B cell (primary cell): ENCODE measurements around the gene RNGTT. TPM values are rescaled to one million over a fixed set of nuclear protein-coding genes. Genes with fewer than 3 reads are reported as not detected.

Experiments used
- ATAC-seq: fragments of 200-7000 bp; cut with Tn5 transposase; one replicate; pipeline ENCODE4 v1.10.0; 2021; ENCODE audit warnings: low read depth, mild to moderate bottlenecking, moderate number of reproducible peaks, moderate library complexity
- CTCF ChIA-PET: fragments of 350-600 bp; sonication (Branson Sonifier 250); formaldehyde crosslinking; loops from one replicate; lab custom pipeline; 2021; ENCODE audit warnings: antibody characterized with exemption, inconsistent platforms; lab: Charles Lee
- POLR2A ChIA-PET: fragments of 350-600 bp; sonication (Branson Sonifier 250); formaldehyde crosslinking; loops from one replicate; lab custom pipeline; 2021; ENCODE audit warnings: antibody characterized with exemption; lab: Charles Lee
- DNase-seq: peaks from one replicate; pipeline ENCODE4 v3.0.0; 2013
- H2AFZ ChIP-seq: 2 replicates; pipeline ENCODE4 v1.6.1; 2012; ENCODE audit warnings: mild to moderate bottlenecking, low read depth, low read length; ENCODE audit not compliant: insufficient read depth, poor library complexity, severe bottlenecking
- H3K27ac ChIP-seq, 2 donors: 1 replicate in 1 of 2; 2 replicates in 1 of 2; pipeline ENCODE4 v1.5.1; 2012 to 2013; ENCODE audit warnings: low read length in 2 of 2, mild to moderate bottlenecking in 2 of 2, moderate library complexity in 1 of 2
- H3K27me3 ChIP-seq, 4 experiments: fragments of 200-600 bp in 1 of 4; sonication (generic) in 1 of 4; replicated peaks in 1 of 4; 1 replicate in 2 of 4; 2 replicates in 2 of 4; pipeline versions ENCODE4 v1.6.1 to v1.7.0; 2013 to 2016; ENCODE audit warnings: low read length in 3 of 4, mild to moderate bottlenecking in 2 of 4, mixed read lengths in 1 of 4, moderate library complexity in 1 of 4; ENCODE audit not compliant: insufficient read depth in 4 of 4, control insufficient read depth in 3 of 4; ENCODE audit errors: control extremely low read depth in 1 of 4
- H3K36me3 ChIP-seq, 2 experiments: replicated peaks in 1 of 2; 1 replicate in 1 of 2; 2 replicates in 1 of 2; pipeline versions ENCODE4 v1.6.1 to v1.7.1; 2013; ENCODE audit warnings: low read length in 1 of 2; ENCODE audit not compliant: insufficient read depth in 2 of 2, control insufficient read depth in 1 of 2; ENCODE audit errors: control extremely low read depth in 1 of 2, extremely low read depth in 1 of 2
- H3K4me1 ChIP-seq, 2 donors: fragments of 200-600 bp in 1 of 2; sonication (generic) in 1 of 2; 1 replicate in 1 of 2; 2 replicates in 1 of 2; pipeline versions ENCODE4 v1.5.1 to v1.6.1; 2013 to 2017; ENCODE audit warnings: low read length in 2 of 2; ENCODE audit not compliant: control insufficient read depth in 2 of 2, insufficient read depth in 2 of 2
- H3K4me2 ChIP-seq: replicated peaks from 2 replicates; pipeline ENCODE3; 2012; ENCODE audit warnings: mild to moderate bottlenecking, low read depth, low read length; ENCODE audit not compliant: poor library complexity, severe bottlenecking
- H3K4me3 ChIP-seq, 5 experiments: fragments of 200-600 bp in 1 of 5; sonication (generic) in 1 of 5; 1 replicate in 3 of 5; 2 replicates in 2 of 5; pipeline versions ENCODE4 v1.5.1 to v1.7.0; 2011 to 2016; ENCODE audit warnings: low read length in 4 of 5, mild to moderate bottlenecking in 4 of 5, low read depth in 2 of 5, control low read depth in 1 of 5, moderate library complexity in 1 of 5; ENCODE audit not compliant: insufficient read depth in 1 of 5; ENCODE audit errors: control extremely low read depth in 1 of 5, extremely low read depth in 1 of 5
- H3K79me2 ChIP-seq: fragments of 200-600 bp; sonication (generic); one replicate; pipeline ENCODE4 v1.6.0; 2016; ENCODE audit warnings: low read length; ENCODE audit not compliant: control insufficient read depth, insufficient read depth
- H3K9ac ChIP-seq: fragments of 200-600 bp; sonication (generic); 2 replicates; pipeline ENCODE4 v1.6.1; 2017; ENCODE audit warnings: mild to moderate bottlenecking, low read length, moderate library complexity
- H3K9me3 ChIP-seq, 3 donors: one replicate each; pipeline versions ENCODE4 v1.6.1 to v1.7.1; 2013; ENCODE audit warnings: low read length in 2 of 3; ENCODE audit not compliant: control insufficient read depth in 2 of 3, insufficient read depth in 1 of 3; ENCODE audit errors: control extremely low read depth in 1 of 3
- H4K20me1 ChIP-seq: 2 replicates; pipeline ENCODE4 v1.6.0; 2012; ENCODE audit warnings: mild to moderate bottlenecking, low read length; ENCODE audit not compliant: insufficient read depth, control insufficient read depth, poor library complexity, severe bottlenecking
- H3K27ac Mint-ChIP-seq: one replicate; pipeline ENCODE4 v1.8.0; 2021; ENCODE audit warnings: mixed read lengths
- H3K27me3 Mint-ChIP-seq: one replicate; pipeline ENCODE4 v1.8.0; 2021; ENCODE audit warnings: mixed read lengths
- H3K4me1 Mint-ChIP-seq: one replicate; pipeline ENCODE4 v1.8.0; 2021; ENCODE audit warnings: mixed read lengths
- H3K4me3 Mint-ChIP-seq: one replicate; pipeline ENCODE4 v1.8.0; 2021; ENCODE audit warnings: mixed read lengths
- H3K9me3 Mint-ChIP-seq: one replicate; pipeline ENCODE4 v1.8.0; 2022; ENCODE audit warnings: mixed read lengths; ENCODE audit not compliant: insufficient read depth
- EZH2 ChIP-seq: IDR thresholded peaks from 2 replicates; pipeline ENCODE4 v1.6.1; 2012; ENCODE audit warnings: borderline replicate concordance, low read depth, mild to moderate bottlenecking, moderate library complexity, low read length; ENCODE audit not compliant: insufficient read depth, poor library complexity, severe bottlenecking
- WGBS: methylation state at CpG from one replicate; pipeline ENCODE4 v1.1.5; 2013; ENCODE audit warnings: missing lambda C conversion rate; ENCODE audit not compliant: insufficient coverage; 5-methylcytosine and 5-hydroxymethylcytosine counted together
- intact Hi-C: fragments of 100-400 bp; cut with micrococcal nuclease; formaldehyde crosslinking; loops from one replicate; pipeline ENCODE4 v1.10.0; 2022
- polyA plus RNA-seq: library from polyadenylated mRNA; depleted of rRNA; stranded (reverse); fragments of >200 nt; gene quantifications from 2 replicates; pipeline ENCODE4 v1.2.3, GENCODE V29; 2012
- total RNA-seq, 2 donors: library from RNA; stranded (reverse); fragments of 120-200 nt in 1 of 2; gene quantifications; 1 replicate in 1 of 2; 2 replicates in 1 of 2; pipeline versions ENCODE4 v1.2.3 to v1.2.4, GENCODE V29; 2013 to 2022
- TF ChIP-seq, protein P1 (sequence below): fragments of 200-600 bp; IDR thresholded peaks from one replicate; pipeline ENCODE4 v1.8.0; 2022; ENCODE audit warnings: antibody characterized with exemption, mild to moderate bottlenecking

Gene RNGTT
- total and polyA plus RNA-seq, 2 donors (not counting 1 experiment from before 2014, with no cell fraction given), result 10.8 to 29.1 TPM

DNA sequence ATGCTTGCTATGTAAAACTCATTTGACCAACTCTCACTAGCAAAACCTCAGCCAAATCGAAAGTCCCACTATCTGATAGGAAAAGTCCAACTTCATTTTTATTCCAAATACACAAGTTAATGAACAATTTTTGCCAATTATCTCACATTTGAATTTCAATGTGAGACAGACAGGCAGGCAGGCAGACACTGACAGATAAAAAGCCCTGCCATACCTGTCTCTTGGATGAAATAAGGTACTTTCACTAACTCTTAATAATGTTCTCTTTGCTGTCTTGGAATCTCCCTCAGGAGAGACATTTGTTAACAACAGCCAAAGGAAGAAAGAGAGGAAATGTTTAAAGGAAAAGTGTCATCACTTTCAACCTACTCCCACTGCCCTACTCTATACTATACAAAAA lies 82.0 kb downstream of the RNGTT start:
- Histone ChIP-seq H2AFZ (no peak overlapping the region), H3K4me1 (no peaks in the 10 kb centered on the region), H4K20me1 (no peaks in the 10 kb centered on the region), H3K27ac (no peak overlapping the region), H3K9ac (no peak overlapping the region), H3K9me3 (peaks cover 0 to 5% (median 0%) of the 10 kb centered on the region in 3 donors), H3K27me3 (no peaks in the 10 kb centered on the region), H3K36me3 (peaks cover 5 to 16% of the 10 kb centered on the region in 2 experiments), H3K4me2 (no peak overlapping the region), H3K79me2 (no peaks in the 10 kb centered on the region), H3K4me3 (no peak overlapping the region)
- intact Hi-C loops, result no loop called here
- no peaks in the 10 kb centered on the region for H3K9me3 Mint-ChIP-seq
- POLR2A ChIA-PET, result no interaction called here
- no peak for ATAC-seq
- no peak overlapping the region for H3K4me3 Mint-ChIP-seq
- TF ChIP-seq, protein P1, sequence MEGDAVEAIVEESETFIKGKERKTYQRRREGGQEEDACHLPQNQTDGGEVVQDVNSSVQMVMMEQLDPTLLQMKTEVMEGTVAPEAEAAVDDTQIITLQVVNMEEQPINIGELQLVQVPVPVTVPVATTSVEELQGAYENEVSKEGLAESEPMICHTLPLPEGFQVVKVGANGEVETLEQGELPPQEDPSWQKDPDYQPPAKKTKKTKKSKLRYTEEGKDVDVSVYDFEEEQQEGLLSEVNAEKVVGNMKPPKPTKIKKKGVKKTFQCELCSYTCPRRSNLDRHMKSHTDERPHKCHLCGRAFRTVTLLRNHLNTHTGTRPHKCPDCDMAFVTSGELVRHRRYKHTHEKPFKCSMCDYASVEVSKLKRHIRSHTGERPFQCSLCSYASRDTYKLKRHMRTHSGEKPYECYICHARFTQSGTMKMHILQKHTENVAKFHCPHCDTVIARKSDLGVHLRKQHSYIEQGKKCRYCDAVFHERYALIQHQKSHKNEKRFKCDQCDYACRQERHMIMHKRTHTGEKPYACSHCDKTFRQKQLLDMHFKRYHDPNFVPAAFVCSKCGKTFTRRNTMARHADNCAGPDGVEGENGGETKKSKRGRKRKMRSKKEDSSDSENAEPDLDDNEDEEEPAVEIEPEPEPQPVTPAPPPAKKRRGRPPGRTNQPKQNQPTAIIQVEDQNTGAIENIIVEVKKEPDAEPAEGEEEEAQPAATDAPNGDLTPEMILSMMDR, result no peak
- no peak for TF ChIP-seq EZH2
- 100% methylated on average over 1 of the region's 1 CpG for WGBS
- no peak for DNase-seq
- H3K4me1 Mint-ChIP-seq, result no peaks in the 10 kb centered on the region
- H3K27ac Mint-ChIP-seq, result no peak overlapping the region
- CTCF ChIA-PET, result interaction anchor here (2.0 kb wide), 1 partner anchor 11 kb away, joined by 8 read pairs; no protein-coding TSS in a partner anchor
- H3K27me3 Mint-ChIP-seq, result no peaks in the 10 kb centered on the region

DNA sequence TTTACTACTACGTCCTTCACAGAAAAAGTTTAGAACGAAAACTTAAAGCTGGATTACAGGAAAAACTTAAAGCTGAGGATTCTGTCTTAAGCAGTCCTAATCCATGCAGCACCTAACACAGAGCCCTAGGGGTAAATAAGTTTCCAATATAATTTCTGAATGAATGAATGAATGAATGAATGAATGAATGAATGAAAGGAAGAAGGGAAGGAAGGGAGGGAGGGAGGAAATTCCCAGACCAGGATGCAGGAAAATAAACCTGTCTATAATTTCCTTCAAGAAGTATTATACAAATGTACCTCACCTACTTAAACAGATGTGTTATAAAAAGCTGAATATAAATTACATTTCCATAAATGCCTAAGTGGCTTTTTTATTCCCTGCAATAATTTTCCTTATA lies 83.4 kb downstream of the RNGTT start:
- POLR2A ChIA-PET, result no interaction called here
- no peaks in the 10 kb centered on the region for H3K79me2 ChIP-seq
- no peak overlapping the region for H3K4me3 Mint-ChIP-seq

More for the DNA sequence above, 83.4 kb downstream of the RNGTT start:
- CTCF ChIA-PET, result interaction anchor here (1.3 kb wide), 1 partner anchor 9 kb away, joined by 4 read pairs; no protein-coding TSS in a partner anchor
- Histone ChIP-seq H3K36me3 (peaks cover 5 to 12% of the 10 kb centered on the region in 2 experiments), H2AFZ (no peak overlapping the region), H3K27ac (no peak overlapping the region), H3K4me3 (no peak overlapping the region), H3K9me3 (no peaks in the 10 kb centered on the region), H3K4me1 (no peaks in the 10 kb centered on the region), H3K9ac (no peak overlapping the region), H4K20me1 (no peaks in the 10 kb centered on the region), H3K4me2 (no peak overlapping the region), H3K27me3 (no peaks in the 10 kb centered on the region)
- no peaks in the 10 kb centered on the region for H3K4me1 Mint-ChIP-seq
- H3K9me3 Mint-ChIP-seq, result no peaks in the 10 kb centered on the region
- ATAC-seq (no peak), DNase-seq (no peak)
- no peaks in the 10 kb centered on the region for H3K27me3 Mint-ChIP-seq
- no CpG with 5 or more reads among the region's 2 CpGs for WGBS
- TF ChIP-seq, protein P1, result no peak
- TF ChIP-seq EZH2, result no peak
- H3K27ac Mint-ChIP-seq, result no peak overlapping the region
- intact Hi-C loops, result no loop called here
